ENCODE data around the gene COA8.

DNA sequence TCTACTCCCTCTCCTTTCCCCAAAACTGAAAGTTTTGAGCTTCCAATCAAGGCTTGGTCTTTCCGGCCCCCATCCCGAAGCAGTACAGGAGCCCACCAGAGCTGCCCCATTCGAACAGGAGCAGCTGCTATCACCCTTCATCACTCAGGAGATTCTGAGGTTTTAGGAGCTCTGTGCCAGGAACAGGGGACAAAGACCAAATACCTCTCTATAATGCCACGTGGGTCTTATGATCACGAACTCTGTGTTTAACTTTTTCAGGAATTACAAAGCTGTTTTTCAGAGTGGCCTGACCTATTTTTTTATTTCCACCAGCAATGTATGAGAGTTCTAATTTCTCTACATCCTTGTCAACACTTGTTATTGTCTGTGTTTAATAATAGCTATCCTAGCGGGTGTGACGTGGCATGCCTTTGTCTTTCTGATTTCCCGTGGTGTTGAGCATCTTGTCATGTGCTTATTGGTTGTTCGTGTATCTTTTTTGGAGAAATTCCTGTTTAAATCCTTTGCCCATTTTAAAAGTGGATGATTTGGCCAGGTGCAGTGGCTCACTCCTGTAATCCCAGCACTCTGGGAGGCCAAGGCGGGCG is 21.7 kb downstream of the COA8 start:
- TF ChIP-seq, protein P1, sequence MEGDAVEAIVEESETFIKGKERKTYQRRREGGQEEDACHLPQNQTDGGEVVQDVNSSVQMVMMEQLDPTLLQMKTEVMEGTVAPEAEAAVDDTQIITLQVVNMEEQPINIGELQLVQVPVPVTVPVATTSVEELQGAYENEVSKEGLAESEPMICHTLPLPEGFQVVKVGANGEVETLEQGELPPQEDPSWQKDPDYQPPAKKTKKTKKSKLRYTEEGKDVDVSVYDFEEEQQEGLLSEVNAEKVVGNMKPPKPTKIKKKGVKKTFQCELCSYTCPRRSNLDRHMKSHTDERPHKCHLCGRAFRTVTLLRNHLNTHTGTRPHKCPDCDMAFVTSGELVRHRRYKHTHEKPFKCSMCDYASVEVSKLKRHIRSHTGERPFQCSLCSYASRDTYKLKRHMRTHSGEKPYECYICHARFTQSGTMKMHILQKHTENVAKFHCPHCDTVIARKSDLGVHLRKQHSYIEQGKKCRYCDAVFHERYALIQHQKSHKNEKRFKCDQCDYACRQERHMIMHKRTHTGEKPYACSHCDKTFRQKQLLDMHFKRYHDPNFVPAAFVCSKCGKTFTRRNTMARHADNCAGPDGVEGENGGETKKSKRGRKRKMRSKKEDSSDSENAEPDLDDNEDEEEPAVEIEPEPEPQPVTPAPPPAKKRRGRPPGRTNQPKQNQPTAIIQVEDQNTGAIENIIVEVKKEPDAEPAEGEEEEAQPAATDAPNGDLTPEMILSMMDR (IDR thresholded peaks at IDR 0.05), result no peak
- TF ChIP-seq POLR2A (IDR thresholded peaks at IDR 0.05; ENCODE audit: low read depth) (no peak), EP300 (IDR thresholded peaks at IDR 0.05) (no peak), POLR2AphosphoS5 (IDR thresholded peaks at IDR 0.05) (no peak)
